Type B pancreatic cell (in vitro differentiated cells): ENCODE measurements around the gene ACADVL. TPM values are rescaled to one million over a fixed set of nuclear protein-coding genes. Genes with fewer than 3 reads are reported as not detected.

Source experiments
- DNase-seq: peaks from one replicate; pipeline ENCODE4 v3.0.0; 2021; ENCODE audit warnings: mixed read lengths; ENCODE audit not compliant: unreplicated experiment; ENCODE audit errors: extremely low spot score
- H3K27ac Mint-ChIP-seq: 2 replicates; pipeline ENCODE4 v1.8.0; 2021; ENCODE audit warnings: mild to moderate bottlenecking, mixed read lengths
- H3K27me3 Mint-ChIP-seq: 2 replicates; pipeline ENCODE4 v1.8.0; 2021; ENCODE audit warnings: mixed read lengths
- H3K36me3 Mint-ChIP-seq: 2 replicates; pipeline ENCODE4 v1.8.0; 2021; ENCODE audit warnings: mixed read lengths
- H3K4me1 Mint-ChIP-seq: one replicate; pipeline ENCODE4 v1.8.0; 2021; ENCODE audit warnings: mixed read lengths; ENCODE audit not compliant: unreplicated experiment
- H3K4me3 Mint-ChIP-seq: 2 replicates; pipeline ENCODE4 v1.8.0; 2021; ENCODE audit warnings: mild to moderate bottlenecking, mixed read lengths
- H3K9me3 Mint-ChIP-seq: 2 replicates; pipeline ENCODE4 v1.8.0; 2021; ENCODE audit warnings: mixed read lengths
- total RNA-seq: library from RNA; stranded (reverse); gene quantifications from 2 replicates; pipeline ENCODE4 v1.2.1, GENCODE V29; 2021; ENCODE audit warnings: low replicate concordance
- TF ChIP-seq, protein P1 (sequence below): fragments of 200-600 bp; sonication (generic); conservative IDR thresholded peaks from 2 replicates; pipeline ENCODE4 v1.5.0; 2021; ENCODE audit warnings: antibody characterized with exemption, mild to moderate bottlenecking

The ACADVL gene
- total RNA-seq, 1 donor from 2014 or later = 617 TPM

DNA sequence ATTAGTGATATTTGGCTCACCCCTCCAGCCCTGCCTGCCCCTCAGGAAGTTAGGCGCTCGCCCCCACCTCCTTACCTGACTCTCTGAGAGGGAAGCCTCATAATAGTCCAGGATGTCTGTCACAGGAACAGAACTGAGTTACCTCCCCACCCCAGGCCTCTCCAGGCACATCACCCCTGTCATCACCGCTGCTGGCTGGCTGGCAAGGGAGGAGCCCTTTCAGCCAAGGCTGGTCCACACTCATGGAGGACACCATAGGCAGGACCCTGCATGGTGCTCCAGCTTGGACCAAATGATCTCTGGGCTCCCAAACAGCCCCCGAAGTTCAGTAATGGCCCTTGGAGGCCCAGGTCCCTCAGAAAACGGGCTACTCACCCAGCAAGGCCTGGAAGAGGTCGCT, 1.6 kb upstream of the ACADVL start:
- H3K27me3 Mint-ChIP-seq = peaks cover 16% of the 10 kb centered on the region
- peak overlapping the region; percentile 97 for H3K27ac Mint-ChIP-seq
- peaks cover 5% of the 10 kb centered on the region for H3K36me3 Mint-ChIP-seq
- H3K4me3 Mint-ChIP-seq = peak overlapping the region; percentile 97
- no peak for DNase-seq
- peaks cover 52% of the 10 kb centered on the region for H3K4me1 Mint-ChIP-seq
- TF ChIP-seq, protein P1, sequence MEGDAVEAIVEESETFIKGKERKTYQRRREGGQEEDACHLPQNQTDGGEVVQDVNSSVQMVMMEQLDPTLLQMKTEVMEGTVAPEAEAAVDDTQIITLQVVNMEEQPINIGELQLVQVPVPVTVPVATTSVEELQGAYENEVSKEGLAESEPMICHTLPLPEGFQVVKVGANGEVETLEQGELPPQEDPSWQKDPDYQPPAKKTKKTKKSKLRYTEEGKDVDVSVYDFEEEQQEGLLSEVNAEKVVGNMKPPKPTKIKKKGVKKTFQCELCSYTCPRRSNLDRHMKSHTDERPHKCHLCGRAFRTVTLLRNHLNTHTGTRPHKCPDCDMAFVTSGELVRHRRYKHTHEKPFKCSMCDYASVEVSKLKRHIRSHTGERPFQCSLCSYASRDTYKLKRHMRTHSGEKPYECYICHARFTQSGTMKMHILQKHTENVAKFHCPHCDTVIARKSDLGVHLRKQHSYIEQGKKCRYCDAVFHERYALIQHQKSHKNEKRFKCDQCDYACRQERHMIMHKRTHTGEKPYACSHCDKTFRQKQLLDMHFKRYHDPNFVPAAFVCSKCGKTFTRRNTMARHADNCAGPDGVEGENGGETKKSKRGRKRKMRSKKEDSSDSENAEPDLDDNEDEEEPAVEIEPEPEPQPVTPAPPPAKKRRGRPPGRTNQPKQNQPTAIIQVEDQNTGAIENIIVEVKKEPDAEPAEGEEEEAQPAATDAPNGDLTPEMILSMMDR = no peak
- H3K9me3 Mint-ChIP-seq = no peaks in the 10 kb centered on the region

DNA sequence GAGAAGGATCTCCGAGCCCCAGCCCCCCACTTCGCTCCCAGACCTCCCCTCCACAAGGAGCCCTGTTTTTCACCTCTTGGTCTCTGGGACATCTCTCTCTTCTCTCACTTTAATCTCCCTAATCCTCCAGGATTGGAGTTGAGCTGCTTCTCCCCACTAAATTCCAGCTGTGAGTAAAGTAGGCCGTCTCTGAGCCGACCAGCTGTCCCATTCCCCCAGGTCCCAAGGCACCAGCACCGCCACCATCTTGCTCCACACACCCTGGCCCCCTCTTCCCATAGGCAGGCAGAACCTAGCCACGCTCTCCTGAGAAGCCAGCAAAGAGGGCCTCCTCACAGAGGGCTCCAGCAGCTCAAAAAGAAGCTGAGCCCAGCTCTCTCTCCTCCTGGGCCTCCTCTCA, 980 bp upstream of the ACADVL start:
- H3K27ac Mint-ChIP-seq = peak overlapping the region; percentile 97
- H3K36me3 Mint-ChIP-seq = peaks cover 5% of the 10 kb centered on the region
- DNase-seq = peak; percentile 62
- no peaks in the 10 kb centered on the region for H3K9me3 Mint-ChIP-seq
- H3K27me3 Mint-ChIP-seq = peaks cover 11% of the 10 kb centered on the region
- peak overlapping the region; percentile 97 for H3K4me3 Mint-ChIP-seq
- peaks cover 46% of the 10 kb centered on the region for H3K4me1 Mint-ChIP-seq
- TF ChIP-seq, protein P1 = no peak

DNA sequence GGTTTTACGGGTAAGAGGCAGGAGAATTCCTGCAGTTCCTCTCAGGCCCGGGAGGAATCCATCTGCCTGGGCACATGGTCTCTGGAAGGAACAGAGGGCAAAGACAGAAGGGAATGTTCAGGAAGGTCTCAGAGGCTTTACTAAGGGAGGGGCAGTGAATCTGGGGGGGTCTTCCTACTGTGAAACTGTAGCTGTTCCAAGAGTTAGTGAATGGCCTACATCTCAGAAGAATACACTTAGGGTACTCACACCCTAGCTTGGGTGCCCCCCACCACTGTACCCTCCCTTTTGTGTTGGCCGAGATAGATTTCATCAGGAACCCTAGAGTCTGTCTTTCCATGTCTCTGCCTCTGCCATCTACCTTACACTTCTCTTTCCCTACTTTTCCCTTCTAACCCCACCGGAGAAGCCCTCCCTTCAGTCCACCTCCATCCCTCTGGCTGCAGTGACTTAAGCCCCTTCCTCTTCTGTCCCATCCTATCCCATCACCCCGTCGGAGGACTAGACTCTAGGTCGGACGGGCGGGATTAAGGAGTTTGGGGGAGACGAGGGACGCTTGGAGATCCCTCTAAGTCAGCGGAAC, 418 bp upstream of the ACADVL start:
- Mint-ChIP-seq H3K27me3 (peaks cover 6% of the 10 kb centered on the region), H3K4me1 (peaks cover 42% of the 10 kb centered on the region), H3K4me3 (peak overlapping the region; percentile 97), H3K36me3 (peaks cover 8% of the 10 kb centered on the region), H3K9me3 (no peaks in the 10 kb centered on the region), H3K27ac (peak overlapping the region; percentile 97)
- TF ChIP-seq, protein P1 = no peak
- no peak for DNase-seq

DNA sequence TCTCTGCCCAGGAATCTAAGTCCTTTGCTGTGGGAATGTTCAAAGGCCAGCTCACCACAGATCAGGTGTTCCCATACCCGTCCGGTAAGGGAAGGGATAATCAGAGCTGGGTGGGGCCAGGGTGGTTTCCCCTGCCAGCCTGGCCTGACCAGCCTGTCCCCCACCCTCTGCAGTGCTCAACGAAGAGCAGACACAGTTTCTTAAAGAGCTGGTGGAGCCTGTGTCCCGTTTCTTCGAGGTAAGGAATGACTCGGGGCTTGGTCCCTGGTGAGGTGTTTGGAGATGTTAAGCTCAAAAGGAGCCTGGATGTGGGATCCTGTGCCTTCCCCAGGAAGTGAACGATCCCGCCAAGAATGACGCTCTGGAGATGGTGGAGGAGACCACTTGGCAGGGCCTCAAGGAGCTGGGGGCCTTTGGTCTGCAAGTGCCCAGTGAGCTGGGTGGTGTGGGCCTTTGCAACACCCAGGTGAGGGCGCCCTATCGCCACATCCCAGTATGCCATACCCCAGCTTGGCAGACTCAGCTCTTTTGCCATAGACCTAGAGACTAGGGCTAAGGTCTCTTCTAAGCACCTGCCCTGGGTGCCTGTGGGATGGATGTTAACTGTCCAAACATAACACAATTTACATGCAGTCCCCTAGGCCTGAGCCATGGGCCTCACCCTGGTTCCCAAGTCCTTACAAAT, 997 bp downstream of the ACADVL start:
- peaks cover 8% of the 10 kb centered on the region for H3K36me3 Mint-ChIP-seq
- peaks cover 6% of the 10 kb centered on the region for H3K27me3 Mint-ChIP-seq
- peaks cover 42% of the 10 kb centered on the region for H3K4me1 Mint-ChIP-seq
- TF ChIP-seq, protein P1 = peak; percentile 49
- no peaks in the 10 kb centered on the region for H3K9me3 Mint-ChIP-seq
- peak overlapping the region; percentile 97 for H3K27ac Mint-ChIP-seq
- H3K4me3 Mint-ChIP-seq = peak overlapping the region; percentile 97
- DNase-seq = no peak

DNA sequence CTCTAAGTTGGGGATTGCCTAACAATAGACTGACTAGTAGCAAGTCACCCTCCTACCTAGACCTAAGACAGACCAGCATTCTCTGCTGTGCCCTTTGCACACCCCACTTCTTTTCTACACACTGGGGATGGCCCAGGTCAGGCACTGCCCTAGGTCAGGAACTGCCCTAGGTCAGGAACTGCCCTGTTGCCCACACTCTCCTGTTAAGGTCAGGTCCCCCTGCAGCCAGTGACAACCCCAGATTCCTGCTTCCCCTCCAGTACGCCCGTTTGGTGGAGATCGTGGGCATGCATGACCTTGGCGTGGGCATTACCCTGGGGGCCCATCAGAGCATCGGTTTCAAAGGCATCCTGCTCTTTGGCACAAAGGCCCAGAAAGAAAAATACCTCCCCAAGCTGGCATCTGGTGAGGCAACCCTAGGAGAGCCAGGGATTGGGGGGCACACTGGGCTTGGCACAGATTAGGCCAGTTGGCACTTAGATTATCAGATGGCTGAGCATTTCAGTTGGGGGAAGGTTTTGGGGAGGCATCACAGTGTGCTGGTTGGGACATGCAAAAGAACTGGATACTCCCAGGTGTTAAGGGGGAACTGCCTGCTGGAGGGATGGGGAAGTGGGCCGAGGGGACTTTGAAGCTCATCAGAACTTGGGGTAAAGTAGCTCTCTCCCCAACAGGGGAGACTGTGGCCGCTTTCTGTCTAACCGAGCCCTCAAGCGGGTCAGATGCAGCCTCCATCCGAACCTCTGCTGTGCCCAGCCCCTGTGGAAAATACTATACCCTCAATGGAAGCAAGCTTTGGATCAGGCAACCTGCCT, 1.7 kb downstream of the ACADVL start:
- Mint-ChIP-seq H3K4me1 (peaks cover 34% of the 10 kb centered on the region), H3K27me3 (no peaks in the 10 kb centered on the region), H3K9me3 (no peaks in the 10 kb centered on the region), H3K36me3 (peaks cover 8% of the 10 kb centered on the region), H3K4me3 (peak overlapping the region; percentile 97), H3K27ac (peak overlapping the region; percentile 97)
- TF ChIP-seq, protein P1 = no peak
- DNase-seq = no peak
